ENCODE measurements around the gene DNAH8. TPM values are rescaled to one million over a fixed set of nuclear protein-coding genes. Genes with fewer than 3 reads are reported as not detected.

The DNAH8 gene
- polyA plus RNA-seq, 1 of the 3 experiments (the other 2 are of a cell fraction): not detected

DNA sequence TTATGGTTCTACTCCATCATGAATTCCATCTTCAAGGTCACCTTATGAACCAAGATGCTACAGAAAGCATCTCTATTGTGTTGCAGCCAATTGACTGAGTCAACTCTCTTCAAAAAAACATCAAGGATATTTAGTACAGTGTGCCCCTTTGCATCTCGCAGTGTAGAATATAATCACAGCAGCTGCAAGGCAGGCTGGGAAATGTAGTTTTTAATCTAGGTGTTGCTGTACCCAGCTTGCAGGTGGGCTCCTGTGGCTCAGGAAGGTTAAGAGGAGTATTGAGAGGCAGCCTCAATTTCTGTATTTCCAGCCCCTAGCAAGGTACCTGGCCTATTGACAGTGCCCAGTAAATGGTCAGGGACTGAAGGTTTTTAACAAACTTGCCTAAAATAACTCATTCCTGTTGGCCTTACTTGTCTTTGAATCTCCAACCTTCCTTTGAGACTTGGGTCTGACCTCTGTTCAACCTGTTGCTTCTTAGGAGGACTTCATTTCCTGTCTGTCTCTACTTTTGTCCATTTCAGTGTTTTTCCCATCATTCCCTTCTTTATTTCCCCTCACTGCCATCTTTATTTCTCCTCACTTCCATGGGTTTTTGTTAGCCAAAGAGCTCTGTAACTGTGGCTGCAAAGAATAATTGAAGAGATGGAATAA, 150.5 kb downstream of the DNAH8 start:
- H4K20me1 ChIP-seq (ENCODE audit: insufficient read depth): no peaks in the 10 kb centered on the region

More for the DNA sequence above, 150.5 kb downstream of the DNAH8 start:
- WGBS (ENCODE audit: low lambda C conversion rate): 40% methylated on average over 1 of the region's 1 CpG
- TF ChIP-seq RXRA (IDR thresholded peaks at IDR 0.05; ENCODE audit: borderline replicate concordance, low read depth) (no peak), TCF12 (IDR thresholded peaks at IDR 0.05) (no peak), SIN3A (IDR thresholded peaks at IDR 0.05; ENCODE audit: borderline replicate concordance, low read depth, low read length) (no peak), TEAD4 (IDR thresholded peaks at IDR 0.05; ENCODE audit: borderline replicate concordance, insufficient read depth) (no peak), FOXM1 (IDR thresholded peaks at IDR 0.05; ENCODE audit: low read depth) (no peak), RAD21 (IDR thresholded peaks at IDR 0.05; ENCODE audit: low read length) (no peak), FOXJ3 (CRISPR knock-in tag; IDR thresholded peaks at IDR 0.05) (no peak), FOSL2 (IDR thresholded peaks at IDR 0.05; ENCODE audit: borderline replicate concordance, low read depth) (no peak), MEF2A (IDR thresholded peaks at IDR 0.05; ENCODE audit: borderline replicate concordance, low read depth) (no peak), RFX5 (IDR thresholded peaks at IDR 0.05; ENCODE audit: low read length) (no peak), RCOR1 (IDR thresholded peaks at IDR 0.05; ENCODE audit: low read length) (no peak)
- TF ChIP-seq, protein P1, sequence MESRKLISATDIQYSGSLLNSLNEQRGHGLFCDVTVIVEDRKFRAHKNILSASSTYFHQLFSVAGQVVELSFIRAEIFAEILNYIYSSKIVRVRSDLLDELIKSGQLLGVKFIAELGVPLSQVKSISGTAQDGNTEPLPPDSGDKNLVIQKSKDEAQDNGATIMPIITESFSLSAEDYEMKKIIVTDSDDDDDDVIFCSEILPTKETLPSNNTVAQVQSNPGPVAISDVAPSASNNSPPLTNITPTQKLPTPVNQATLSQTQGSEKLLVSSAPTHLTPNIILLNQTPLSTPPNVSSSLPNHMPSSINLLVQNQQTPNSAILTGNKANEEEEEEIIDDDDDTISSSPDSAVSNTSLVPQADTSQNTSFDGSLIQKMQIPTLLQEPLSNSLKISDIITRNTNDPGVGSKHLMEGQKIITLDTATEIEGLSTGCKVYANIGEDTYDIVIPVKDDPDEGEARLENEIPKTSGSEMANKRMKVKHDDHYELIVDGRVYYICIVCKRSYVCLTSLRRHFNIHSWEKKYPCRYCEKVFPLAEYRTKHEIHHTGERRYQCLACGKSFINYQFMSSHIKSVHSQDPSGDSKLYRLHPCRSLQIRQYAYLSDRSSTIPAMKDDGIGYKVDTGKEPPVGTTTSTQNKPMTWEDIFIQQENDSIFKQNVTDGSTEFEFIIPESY (IDR thresholded peaks at IDR 0.05; ENCODE audit: borderline replicate concordance, low read depth): no peak
- TF ChIP-seq, protein P2, sequence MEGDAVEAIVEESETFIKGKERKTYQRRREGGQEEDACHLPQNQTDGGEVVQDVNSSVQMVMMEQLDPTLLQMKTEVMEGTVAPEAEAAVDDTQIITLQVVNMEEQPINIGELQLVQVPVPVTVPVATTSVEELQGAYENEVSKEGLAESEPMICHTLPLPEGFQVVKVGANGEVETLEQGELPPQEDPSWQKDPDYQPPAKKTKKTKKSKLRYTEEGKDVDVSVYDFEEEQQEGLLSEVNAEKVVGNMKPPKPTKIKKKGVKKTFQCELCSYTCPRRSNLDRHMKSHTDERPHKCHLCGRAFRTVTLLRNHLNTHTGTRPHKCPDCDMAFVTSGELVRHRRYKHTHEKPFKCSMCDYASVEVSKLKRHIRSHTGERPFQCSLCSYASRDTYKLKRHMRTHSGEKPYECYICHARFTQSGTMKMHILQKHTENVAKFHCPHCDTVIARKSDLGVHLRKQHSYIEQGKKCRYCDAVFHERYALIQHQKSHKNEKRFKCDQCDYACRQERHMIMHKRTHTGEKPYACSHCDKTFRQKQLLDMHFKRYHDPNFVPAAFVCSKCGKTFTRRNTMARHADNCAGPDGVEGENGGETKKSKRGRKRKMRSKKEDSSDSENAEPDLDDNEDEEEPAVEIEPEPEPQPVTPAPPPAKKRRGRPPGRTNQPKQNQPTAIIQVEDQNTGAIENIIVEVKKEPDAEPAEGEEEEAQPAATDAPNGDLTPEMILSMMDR (IDR thresholded peaks at IDR 0.05): no peak
- TF ChIP-seq, protein P3, sequence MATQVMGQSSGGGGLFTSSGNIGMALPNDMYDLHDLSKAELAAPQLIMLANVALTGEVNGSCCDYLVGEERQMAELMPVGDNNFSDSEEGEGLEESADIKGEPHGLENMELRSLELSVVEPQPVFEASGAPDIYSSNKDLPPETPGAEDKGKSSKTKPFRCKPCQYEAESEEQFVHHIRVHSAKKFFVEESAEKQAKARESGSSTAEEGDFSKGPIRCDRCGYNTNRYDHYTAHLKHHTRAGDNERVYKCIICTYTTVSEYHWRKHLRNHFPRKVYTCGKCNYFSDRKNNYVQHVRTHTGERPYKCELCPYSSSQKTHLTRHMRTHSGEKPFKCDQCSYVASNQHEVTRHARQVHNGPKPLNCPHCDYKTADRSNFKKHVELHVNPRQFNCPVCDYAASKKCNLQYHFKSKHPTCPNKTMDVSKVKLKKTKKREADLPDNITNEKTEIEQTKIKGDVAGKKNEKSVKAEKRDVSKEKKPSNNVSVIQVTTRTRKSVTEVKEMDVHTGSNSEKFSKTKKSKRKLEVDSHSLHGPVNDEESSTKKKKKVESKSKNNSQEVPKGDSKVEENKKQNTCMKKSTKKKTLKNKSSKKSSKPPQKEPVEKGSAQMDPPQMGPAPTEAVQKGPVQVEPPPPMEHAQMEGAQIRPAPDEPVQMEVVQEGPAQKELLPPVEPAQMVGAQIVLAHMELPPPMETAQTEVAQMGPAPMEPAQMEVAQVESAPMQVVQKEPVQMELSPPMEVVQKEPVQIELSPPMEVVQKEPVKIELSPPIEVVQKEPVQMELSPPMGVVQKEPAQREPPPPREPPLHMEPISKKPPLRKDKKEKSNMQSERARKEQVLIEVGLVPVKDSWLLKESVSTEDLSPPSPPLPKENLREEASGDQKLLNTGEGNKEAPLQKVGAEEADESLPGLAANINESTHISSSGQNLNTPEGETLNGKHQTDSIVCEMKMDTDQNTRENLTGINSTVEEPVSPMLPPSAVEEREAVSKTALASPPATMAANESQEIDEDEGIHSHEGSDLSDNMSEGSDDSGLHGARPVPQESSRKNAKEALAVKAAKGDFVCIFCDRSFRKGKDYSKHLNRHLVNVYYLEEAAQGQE (IDR thresholded peaks at IDR 0.05; ENCODE audit: low read depth, low read length): no peak
- TF ChIP-seq, protein P4, sequence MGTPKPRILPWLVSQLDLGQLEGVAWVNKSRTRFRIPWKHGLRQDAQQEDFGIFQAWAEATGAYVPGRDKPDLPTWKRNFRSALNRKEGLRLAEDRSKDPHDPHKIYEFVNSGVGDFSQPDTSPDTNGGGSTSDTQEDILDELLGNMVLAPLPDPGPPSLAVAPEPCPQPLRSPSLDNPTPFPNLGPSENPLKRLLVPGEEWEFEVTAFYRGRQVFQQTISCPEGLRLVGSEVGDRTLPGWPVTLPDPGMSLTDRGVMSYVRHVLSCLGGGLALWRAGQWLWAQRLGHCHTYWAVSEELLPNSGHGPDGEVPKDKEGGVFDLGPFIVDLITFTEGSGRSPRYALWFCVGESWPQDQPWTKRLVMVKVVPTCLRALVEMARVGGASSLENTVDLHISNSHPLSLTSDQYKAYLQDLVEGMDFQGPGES (IDR thresholded peaks at IDR 0.05; ENCODE audit: low read depth, low read length): no peak
- TF ChIP-seq, protein P5, sequence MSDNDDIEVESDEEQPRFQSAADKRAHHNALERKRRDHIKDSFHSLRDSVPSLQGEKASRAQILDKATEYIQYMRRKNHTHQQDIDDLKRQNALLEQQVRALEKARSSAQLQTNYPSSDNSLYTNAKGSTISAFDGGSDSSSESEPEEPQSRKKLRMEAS (IDR thresholded peaks at IDR 0.05; ENCODE audit: low read depth): no peak
- Histone ChIP-seq H3K4me1 (ENCODE audit: control insufficient read depth in 1 of 2, insufficient read depth in 2 of 2, low read depth in 1 of 2, low read length in 1 of 2) (no peaks in the 10 kb centered on the region; a peak in 1 of 4 replicates), H3K4me3 (ENCODE audit: low read depth in 2 of 2, low read length in 1 of 2) (no peak overlapping the region), H3K79me2 (ENCODE audit: insufficient read depth) (no peaks in the 10 kb centered on the region), H3F3A (replicated peaks; ENCODE audit: insufficient read depth) (no peaks in the 10 kb centered on the region), H3K9me2 (no peaks in the 10 kb centered on the region), H3K4me2 (no peak overlapping the region), H3K9ac (no peak overlapping the region), H3K9me3 (no peaks in the 10 kb centered on the region), H2AFZ (ENCODE audit: low read depth) (no peak overlapping the region), H3K36me3 (replicated peaks in 1 of 2; ENCODE audit: control insufficient read depth in 1 of 2, insufficient read depth in 2 of 2, low read length in 1 of 2) (no peaks in the 10 kb centered on the region), H3K27me3 (ENCODE audit: insufficient read depth) (no peaks in the 10 kb centered on the region), H3K27ac (ENCODE audit: low read depth in 2 of 2, low read length in 1 of 2) (no peak overlapping the region)
- DNase-seq: no peak
- ChIA-PET POLR2A (no interaction called here), CTCF (interaction anchor here (1.2 to 1.6 kb wide), 2 partner anchors 301 to 437 kb away, joined by 4 to 6 read pairs; no protein-coding TSS in a partner anchor)
